ENCODE measurements around the gene OSBPL10.
"Not testable (repeated sequence)": the region's sequence is repeated elsewhere in the genome, so short reads cannot be mapped to it uniquely, and the experiment has no call there.

The OSBPL10 gene

GRCh38 chr3:31875437-31875836 lies 105.6 kb downstream of the OSBPL10 start:
- no peaks in the 10 kb centered on the region for H3K36me3 ChIP-seq (ENCODE audit: control insufficient read depth in 2 of 2, insufficient read depth in 2 of 2, low read length in 2 of 2)
- H3K9me3 ChIP-seq (ENCODE audit: control insufficient read depth in 2 of 2, low read length in 2 of 2), result no peaks in the 10 kb centered on the region
- H3K9ac ChIP-seq (ENCODE audit: low read length in 2 of 2), result no peak overlapping the region
- H3K27me3 ChIP-seq (ENCODE audit: control insufficient read depth in 1 of 2, insufficient read depth in 2 of 2, low read length in 2 of 2), result no peaks in the 10 kb centered on the region
- H3K27ac ChIP-seq (ENCODE audit: low read length), result no peak overlapping the region
- no peak overlapping the region for H3K4me3 ChIP-seq (ENCODE audit: low read length in 2 of 2)
- no peaks in the 10 kb centered on the region for H3K4me1 ChIP-seq (ENCODE audit: control insufficient read depth, insufficient read depth, low read length)

DNA sequence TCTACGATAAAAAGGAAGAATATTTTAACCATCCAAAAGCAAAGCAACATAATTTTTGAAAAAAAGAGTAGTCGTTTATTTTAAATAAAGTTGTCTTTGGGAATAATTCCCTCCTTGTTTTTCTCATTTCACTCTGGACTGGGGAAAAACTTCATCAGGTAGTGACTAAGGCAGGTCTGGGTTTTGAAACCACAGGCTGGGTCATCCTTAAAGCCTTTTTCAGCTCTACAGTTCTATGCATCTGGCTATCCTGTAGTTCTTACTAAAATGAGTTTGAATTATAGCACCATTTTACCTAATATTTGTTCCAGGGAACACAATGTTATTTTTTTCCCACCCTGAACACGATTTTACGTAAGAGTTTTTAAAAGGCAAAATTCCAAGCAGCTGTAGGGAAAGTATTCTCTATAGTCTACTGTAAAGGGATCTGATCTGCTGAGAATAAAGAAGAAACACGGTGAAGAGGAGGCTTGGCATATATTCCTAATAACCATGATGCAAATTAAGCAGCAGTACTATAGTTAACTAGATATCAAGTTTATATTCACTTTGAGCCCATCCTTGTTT lies 107.7 kb downstream of the OSBPL10 start:
- Histone ChIP-seq H3K36me3 (ENCODE audit: control insufficient read depth in 2 of 2, insufficient read depth in 2 of 2, low read length in 2 of 2) (no peaks in the 10 kb centered on the region), H3K27me3 (ENCODE audit: control insufficient read depth in 1 of 2, insufficient read depth in 2 of 2, low read length in 2 of 2) (no peaks in the 10 kb centered on the region)

GRCh38 chr3:31871939-31872507 lies 109.0 kb downstream of the OSBPL10 start:
- Histone ChIP-seq H3K27me3 (ENCODE audit: control insufficient read depth in 1 of 2, insufficient read depth in 2 of 2, low read length in 2 of 2) (no peaks in the 10 kb centered on the region), H3K27ac (ENCODE audit: low read length) (no peak overlapping the region), H3K36me3 (ENCODE audit: control insufficient read depth in 2 of 2, insufficient read depth in 2 of 2, low read length in 2 of 2) (no peaks in the 10 kb centered on the region), H3K9me3 (ENCODE audit: control insufficient read depth in 2 of 2, low read length in 2 of 2) (no peaks in the 10 kb centered on the region), H3K9ac (ENCODE audit: low read length in 2 of 2) (no peak overlapping the region), H3K4me1 (ENCODE audit: control insufficient read depth, insufficient read depth, low read length) (no peaks in the 10 kb centered on the region), H3K4me3 (ENCODE audit: low read length in 2 of 2) (no peak overlapping the region)

More for the DNA sequence above, 107.7 kb downstream of the OSBPL10 start:
- Histone ChIP-seq H3K27ac (ENCODE audit: low read length) (no peak overlapping the region), H3K9ac (ENCODE audit: low read length in 2 of 2) (no peak overlapping the region), H3K4me1 (ENCODE audit: control insufficient read depth, insufficient read depth, low read length) (no peaks in the 10 kb centered on the region), H3K9me3 (ENCODE audit: control insufficient read depth in 2 of 2, low read length in 2 of 2) (no peaks in the 10 kb centered on the region), H3K4me3 (ENCODE audit: low read length in 2 of 2) (no peak overlapping the region)

DNA sequence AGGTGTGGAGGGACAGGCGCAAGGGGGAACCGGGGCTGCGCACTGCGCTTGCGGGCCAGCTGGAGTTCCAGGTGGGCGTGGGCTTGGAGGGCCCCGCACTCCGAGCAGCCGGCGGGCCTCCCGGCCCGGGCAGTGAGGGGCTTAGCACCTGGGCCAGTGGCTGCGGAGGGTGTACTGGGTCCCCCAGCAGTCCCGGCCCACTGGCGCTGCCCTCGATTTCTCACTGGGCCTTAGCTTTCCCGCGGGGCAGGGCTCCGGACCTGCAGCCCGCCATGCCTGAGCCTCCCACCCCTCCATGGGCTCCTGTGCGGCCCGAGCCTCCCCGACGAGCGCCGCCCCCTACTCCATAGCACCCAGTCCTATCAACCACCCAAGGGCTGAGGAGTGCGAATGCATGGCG lies 111.0 kb downstream of the OSBPL10 start:
- not testable (repeated sequence) for H3K4me1 ChIP-seq (ENCODE audit: control insufficient read depth, insufficient read depth, low read length); H3K27ac ChIP-seq (ENCODE audit: low read length); H3K36me3 ChIP-seq (ENCODE audit: control insufficient read depth in 2 of 2, insufficient read depth in 2 of 2, low read length in 2 of 2); H3K4me3 ChIP-seq (ENCODE audit: low read length in 2 of 2); H3K9ac ChIP-seq (ENCODE audit: low read length in 2 of 2); H3K9me3 ChIP-seq (ENCODE audit: control insufficient read depth in 2 of 2, low read length in 2 of 2); H3K27me3 ChIP-seq (ENCODE audit: control insufficient read depth in 1 of 2, insufficient read depth in 2 of 2, low read length in 2 of 2)

DNA sequence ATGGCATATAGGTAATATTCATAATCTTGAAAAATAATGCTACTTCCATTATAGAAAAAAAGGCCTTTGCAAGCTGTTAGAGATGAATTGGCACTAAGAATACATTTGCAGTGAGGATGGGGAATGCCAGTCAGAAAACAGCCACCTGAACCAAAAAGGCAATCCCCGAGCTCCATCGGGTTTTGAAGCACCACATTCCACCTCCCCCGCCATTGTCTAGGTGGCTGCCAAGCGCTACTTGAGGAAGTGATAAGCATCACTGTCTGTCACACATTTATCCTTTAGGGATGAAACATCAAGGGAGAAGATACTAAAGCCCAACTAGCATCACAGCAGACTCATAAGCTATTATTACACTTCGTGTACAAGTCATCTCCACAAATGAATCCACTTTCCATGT lies 112.8 kb downstream of the OSBPL10 start:
- Histone ChIP-seq H3K4me1 (ENCODE audit: control insufficient read depth, insufficient read depth, low read length) (no peaks in the 10 kb centered on the region), H3K4me3 (ENCODE audit: low read length in 2 of 2) (no peak overlapping the region), H3K9me3 (ENCODE audit: control insufficient read depth in 2 of 2, low read length in 2 of 2) (no peaks in the 10 kb centered on the region), H3K27me3 (ENCODE audit: control insufficient read depth in 1 of 2, insufficient read depth in 2 of 2, low read length in 2 of 2) (no peaks in the 10 kb centered on the region), H3K9ac (ENCODE audit: low read length in 2 of 2) (no peak overlapping the region), H3K36me3 (ENCODE audit: control insufficient read depth in 2 of 2, insufficient read depth in 2 of 2, low read length in 2 of 2) (no peaks in the 10 kb centered on the region), H3K27ac (ENCODE audit: low read length) (no peak overlapping the region)

DNA sequence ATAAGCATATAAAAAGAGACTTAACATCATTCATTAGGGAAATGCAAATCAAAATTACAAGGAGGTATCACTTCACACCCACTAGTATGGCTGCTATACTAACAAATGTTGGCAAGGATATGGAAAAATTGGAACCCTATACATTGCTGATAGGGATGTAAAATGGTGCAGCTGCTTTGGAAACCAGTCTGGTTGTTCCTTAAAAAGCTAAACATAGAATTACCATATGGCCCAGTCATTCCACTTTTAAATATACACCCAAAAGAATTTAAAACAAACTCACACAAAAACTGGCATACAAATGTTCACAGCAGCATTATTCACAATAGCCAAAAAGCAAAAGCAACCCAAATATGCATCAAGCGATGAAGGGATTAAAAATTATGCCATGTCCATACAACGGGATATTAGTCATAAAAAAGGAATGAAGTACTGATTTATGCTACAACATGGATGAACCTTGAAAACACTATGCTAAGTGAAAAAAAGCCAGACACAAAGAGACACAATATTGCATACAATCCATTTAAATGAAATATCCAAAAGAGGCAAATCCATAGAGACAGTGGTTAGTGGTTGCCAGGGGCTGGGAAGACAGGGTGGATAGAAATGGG lies 118.3 kb downstream of the OSBPL10 start:
- no peaks in the 10 kb centered on the region for H3K4me1 ChIP-seq (ENCODE audit: control insufficient read depth, insufficient read depth, low read length)
- H3K27ac ChIP-seq (ENCODE audit: low read length), result no peak overlapping the region
- no peak overlapping the region for H3K4me3 ChIP-seq (ENCODE audit: low read length in 2 of 2)
- H3K36me3 ChIP-seq (ENCODE audit: control insufficient read depth in 2 of 2, insufficient read depth in 2 of 2, low read length in 2 of 2), result no peaks in the 10 kb centered on the region
- H3K9me3 ChIP-seq (ENCODE audit: control insufficient read depth in 2 of 2, low read length in 2 of 2), result no peaks in the 10 kb centered on the region
- H3K9ac ChIP-seq (ENCODE audit: low read length in 2 of 2), result no peak overlapping the region
- no peaks in the 10 kb centered on the region for H3K27me3 ChIP-seq (ENCODE audit: control insufficient read depth in 1 of 2, insufficient read depth in 2 of 2, low read length in 2 of 2)

- H3K36me3 ChIP-seq (ENCODE audit: control insufficient read depth in 2 of 2, insufficient read depth in 2 of 2, low read length in 2 of 2), result no peaks in the 10 kb centered on the region
- H3K9ac ChIP-seq (ENCODE audit: low read length in 2 of 2), result no peak overlapping the region
- no peak overlapping the region for H3K4me3 ChIP-seq (ENCODE audit: low read length in 2 of 2)
- no peaks in the 10 kb centered on the region for H3K4me1 ChIP-seq (ENCODE audit: control insufficient read depth, insufficient read depth, low read length)
- no peak overlapping the region for H3K27ac ChIP-seq (ENCODE audit: low read length)
- no peaks in the 10 kb centered on the region for H3K27me3 ChIP-seq (ENCODE audit: control insufficient read depth in 1 of 2, insufficient read depth in 2 of 2, low read length in 2 of 2)
- no peaks in the 10 kb centered on the region for H3K9me3 ChIP-seq (ENCODE audit: control insufficient read depth in 2 of 2, low read length in 2 of 2)
Observed at GRCh38 chr3:31861826-31862225, 119.2 kb downstream of the OSBPL10 start.

DNA sequence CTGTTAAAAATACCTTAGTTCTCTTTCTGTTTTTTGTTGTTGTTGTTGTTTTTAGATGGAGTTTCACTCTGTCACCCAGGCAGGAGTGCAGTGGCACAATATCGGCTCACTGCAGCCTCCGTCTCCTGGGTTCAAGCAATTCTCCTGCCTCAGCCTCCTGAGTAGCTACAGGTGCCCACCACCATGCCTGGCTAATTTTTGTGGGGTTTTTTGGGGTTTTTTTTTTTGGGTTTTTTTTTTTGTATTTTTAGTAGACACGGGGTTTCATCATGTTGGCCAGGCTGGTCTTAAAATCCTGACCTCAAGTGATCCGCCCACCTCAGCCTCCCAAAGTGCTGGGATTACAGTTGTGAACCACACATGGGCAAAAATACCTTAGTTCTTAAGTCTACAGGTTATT lies 120.4 kb downstream of the OSBPL10 start:
- H3K9me3 ChIP-seq (ENCODE audit: control insufficient read depth in 2 of 2, low read length in 2 of 2), result not testable (repeated sequence)

GRCh38 chr3:31859245-31859644 lies 121.8 kb downstream of the OSBPL10 start:
- no peaks in the 10 kb centered on the region for H3K27me3 ChIP-seq (ENCODE audit: control insufficient read depth in 1 of 2, insufficient read depth in 2 of 2, low read length in 2 of 2)
- no peak overlapping the region for H3K4me3 ChIP-seq (ENCODE audit: low read length in 2 of 2)
- H3K9ac ChIP-seq (ENCODE audit: low read length in 2 of 2), result no peak overlapping the region
- no peaks in the 10 kb centered on the region for H3K9me3 ChIP-seq (ENCODE audit: control insufficient read depth in 2 of 2, low read length in 2 of 2)
- H3K36me3 ChIP-seq (ENCODE audit: control insufficient read depth in 2 of 2, insufficient read depth in 2 of 2, low read length in 2 of 2), result no peaks in the 10 kb centered on the region
- H3K4me1 ChIP-seq (ENCODE audit: control insufficient read depth, insufficient read depth, low read length), result no peaks in the 10 kb centered on the region
- no peak overlapping the region for H3K27ac ChIP-seq (ENCODE audit: low read length)

More for the DNA sequence above, 120.4 kb downstream of the OSBPL10 start:
- not testable (repeated sequence) for H3K27me3 ChIP-seq (ENCODE audit: control insufficient read depth in 1 of 2, insufficient read depth in 2 of 2, low read length in 2 of 2); H3K4me1 ChIP-seq (ENCODE audit: control insufficient read depth, insufficient read depth, low read length); H3K27ac ChIP-seq (ENCODE audit: low read length); H3K36me3 ChIP-seq (ENCODE audit: control insufficient read depth in 2 of 2, insufficient read depth in 2 of 2, low read length in 2 of 2); H3K9ac ChIP-seq (ENCODE audit: low read length in 2 of 2); H3K4me3 ChIP-seq (ENCODE audit: low read length in 2 of 2)

DNA sequence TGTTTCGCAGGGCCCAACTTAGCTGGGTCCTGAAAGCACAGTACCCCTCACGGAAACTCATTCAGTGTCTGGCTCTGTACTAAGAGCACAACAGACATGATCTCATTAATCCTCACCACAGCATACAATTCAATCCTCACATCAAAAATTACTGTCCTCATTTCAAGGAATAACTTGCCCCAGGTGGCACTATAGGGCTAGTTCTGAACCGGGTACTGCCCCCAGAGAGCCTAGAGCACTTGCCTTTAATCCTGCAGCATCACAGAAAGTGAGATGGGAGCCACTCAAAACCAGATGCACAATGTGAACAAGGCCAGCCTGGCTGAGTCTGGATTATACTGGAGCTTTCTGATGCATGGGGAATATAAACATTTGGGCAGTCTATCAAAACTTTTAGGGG lies 122.6 kb downstream of the OSBPL10 start:
- no peak overlapping the region for H3K9ac ChIP-seq (ENCODE audit: low read length in 2 of 2)
- H3K36me3 ChIP-seq (ENCODE audit: control insufficient read depth in 2 of 2, insufficient read depth in 2 of 2, low read length in 2 of 2), result no peaks in the 10 kb centered on the region
- H3K9me3 ChIP-seq (ENCODE audit: control insufficient read depth in 2 of 2, low read length in 2 of 2), result no peaks in the 10 kb centered on the region
- H3K4me1 ChIP-seq (ENCODE audit: control insufficient read depth, insufficient read depth, low read length), result no peaks in the 10 kb centered on the region
- H3K27me3 ChIP-seq (ENCODE audit: control insufficient read depth in 1 of 2, insufficient read depth in 2 of 2, low read length in 2 of 2), result no peaks in the 10 kb centered on the region
- no peak overlapping the region for H3K27ac ChIP-seq (ENCODE audit: low read length)
- H3K4me3 ChIP-seq (ENCODE audit: low read length in 2 of 2), result no peak overlapping the region

DNA sequence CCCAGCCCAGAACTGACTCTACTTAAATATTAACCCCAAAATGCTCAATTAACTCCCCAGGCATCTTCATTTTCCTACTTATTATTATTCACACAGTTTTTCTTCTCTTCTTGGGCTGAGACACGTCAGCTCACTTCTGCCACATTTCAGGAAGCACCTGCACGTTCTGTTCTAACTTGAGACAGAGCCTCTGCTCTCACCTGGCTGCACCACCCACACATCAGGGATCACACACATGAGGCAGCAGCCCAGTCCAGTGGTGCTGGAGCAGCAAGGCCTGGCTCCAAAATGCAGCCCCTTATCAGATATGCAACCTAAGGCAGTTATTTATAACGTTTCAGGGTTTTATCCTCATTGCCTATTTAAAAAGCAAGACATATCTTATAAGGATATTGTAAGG lies 127.5 kb downstream of the OSBPL10 start:
- H3K4me3 ChIP-seq (ENCODE audit: low read length in 2 of 2), result no peak overlapping the region
- H3K9ac ChIP-seq (ENCODE audit: low read length in 2 of 2), result no peak overlapping the region
- no peaks in the 10 kb centered on the region for H3K27me3 ChIP-seq (ENCODE audit: control insufficient read depth in 1 of 2, insufficient read depth in 2 of 2, low read length in 2 of 2)
- no peaks in the 10 kb centered on the region for H3K4me1 ChIP-seq (ENCODE audit: control insufficient read depth, insufficient read depth, low read length)
- no peaks in the 10 kb centered on the region for H3K36me3 ChIP-seq (ENCODE audit: control insufficient read depth in 2 of 2, insufficient read depth in 2 of 2, low read length in 2 of 2)
- H3K27ac ChIP-seq (ENCODE audit: low read length), result no peak overlapping the region
- H3K9me3 ChIP-seq (ENCODE audit: control insufficient read depth in 2 of 2, low read length in 2 of 2), result no peaks in the 10 kb centered on the region
